Coronary artery (tissue), 2 donors: ENCODE data around the gene NXPE4.
"Not testable (repeated sequence)": the region's sequence is repeated elsewhere in the genome, so short reads cannot be mapped to it uniquely, and the experiment has no call there.

Experiments
- DNase-seq: peaks from one replicate; pipeline ENCODE4 v3.0.0-alpha.2; 2017; ENCODE audit warnings: low spot score
- H3K27ac ChIP-seq, 2 donors: fragments of 200-600 bp; sonication (generic); one replicate each; pipeline ENCODE4 v1.5.1; 2016 to 2019
- H3K4me3 ChIP-seq: fragments of 200-600 bp; sonication (generic); 2 replicates; pipeline ENCODE4 v1.5.1; 2016; ENCODE audit warnings: mild to moderate bottlenecking, moderate library complexity
- TF ChIP-seq, protein P1 (sequence below): fragments of 200-600 bp; sonication (generic); IDR thresholded peaks from one replicate; pipeline ENCODE4 v1.5.1; 2019; ENCODE audit warnings: antibody characterized with exemption

The NXPE4 gene

DNA sequence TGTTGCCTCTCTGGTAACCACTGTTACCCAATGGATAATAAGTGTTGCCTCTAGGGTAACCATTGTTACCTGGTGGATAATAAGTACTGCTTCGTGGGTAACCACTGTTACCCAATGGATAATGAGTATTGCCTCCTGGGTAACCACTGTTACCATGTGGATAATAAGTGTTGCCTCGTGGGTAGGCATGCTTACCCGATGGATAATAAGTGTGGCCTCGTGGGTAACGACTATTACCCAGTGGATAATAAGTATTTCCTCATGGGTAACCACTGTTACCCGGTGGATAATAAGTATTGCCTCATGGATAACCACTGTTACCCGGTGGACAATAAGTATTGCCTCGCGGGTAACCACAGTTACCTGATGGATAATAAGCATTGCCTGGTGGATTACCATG is 13.8 kb upstream of the NXPE4 start:
- no peak for DNase-seq
- H3K27ac ChIP-seq, result no peak overlapping the region
- H3K4me3 ChIP-seq, result no peak overlapping the region
- TF ChIP-seq, protein P1, sequence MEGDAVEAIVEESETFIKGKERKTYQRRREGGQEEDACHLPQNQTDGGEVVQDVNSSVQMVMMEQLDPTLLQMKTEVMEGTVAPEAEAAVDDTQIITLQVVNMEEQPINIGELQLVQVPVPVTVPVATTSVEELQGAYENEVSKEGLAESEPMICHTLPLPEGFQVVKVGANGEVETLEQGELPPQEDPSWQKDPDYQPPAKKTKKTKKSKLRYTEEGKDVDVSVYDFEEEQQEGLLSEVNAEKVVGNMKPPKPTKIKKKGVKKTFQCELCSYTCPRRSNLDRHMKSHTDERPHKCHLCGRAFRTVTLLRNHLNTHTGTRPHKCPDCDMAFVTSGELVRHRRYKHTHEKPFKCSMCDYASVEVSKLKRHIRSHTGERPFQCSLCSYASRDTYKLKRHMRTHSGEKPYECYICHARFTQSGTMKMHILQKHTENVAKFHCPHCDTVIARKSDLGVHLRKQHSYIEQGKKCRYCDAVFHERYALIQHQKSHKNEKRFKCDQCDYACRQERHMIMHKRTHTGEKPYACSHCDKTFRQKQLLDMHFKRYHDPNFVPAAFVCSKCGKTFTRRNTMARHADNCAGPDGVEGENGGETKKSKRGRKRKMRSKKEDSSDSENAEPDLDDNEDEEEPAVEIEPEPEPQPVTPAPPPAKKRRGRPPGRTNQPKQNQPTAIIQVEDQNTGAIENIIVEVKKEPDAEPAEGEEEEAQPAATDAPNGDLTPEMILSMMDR, result no peak

DNA sequence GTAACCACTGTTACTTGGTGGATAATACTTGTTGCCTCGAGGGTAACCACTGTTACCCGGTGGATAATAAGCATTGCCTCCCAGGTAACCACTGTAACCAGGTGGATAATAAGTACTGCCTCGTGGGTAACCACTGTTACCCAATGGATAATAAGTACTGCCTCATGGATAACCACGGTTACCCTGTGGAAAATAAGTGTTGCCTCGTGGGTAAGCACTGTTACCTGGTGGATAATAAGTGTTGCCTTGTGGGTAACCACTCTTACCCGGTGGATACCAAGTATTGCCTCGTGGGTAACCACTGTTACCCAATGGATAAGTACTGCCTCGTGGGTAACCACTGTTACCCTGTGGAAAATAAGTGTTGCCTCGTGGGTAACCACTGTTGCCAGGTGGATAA is 13.0 kb upstream of the NXPE4 start:
- H3K4me3 ChIP-seq, DNase-seq, H3K27ac ChIP-seq: not testable (repeated sequence)

DNA sequence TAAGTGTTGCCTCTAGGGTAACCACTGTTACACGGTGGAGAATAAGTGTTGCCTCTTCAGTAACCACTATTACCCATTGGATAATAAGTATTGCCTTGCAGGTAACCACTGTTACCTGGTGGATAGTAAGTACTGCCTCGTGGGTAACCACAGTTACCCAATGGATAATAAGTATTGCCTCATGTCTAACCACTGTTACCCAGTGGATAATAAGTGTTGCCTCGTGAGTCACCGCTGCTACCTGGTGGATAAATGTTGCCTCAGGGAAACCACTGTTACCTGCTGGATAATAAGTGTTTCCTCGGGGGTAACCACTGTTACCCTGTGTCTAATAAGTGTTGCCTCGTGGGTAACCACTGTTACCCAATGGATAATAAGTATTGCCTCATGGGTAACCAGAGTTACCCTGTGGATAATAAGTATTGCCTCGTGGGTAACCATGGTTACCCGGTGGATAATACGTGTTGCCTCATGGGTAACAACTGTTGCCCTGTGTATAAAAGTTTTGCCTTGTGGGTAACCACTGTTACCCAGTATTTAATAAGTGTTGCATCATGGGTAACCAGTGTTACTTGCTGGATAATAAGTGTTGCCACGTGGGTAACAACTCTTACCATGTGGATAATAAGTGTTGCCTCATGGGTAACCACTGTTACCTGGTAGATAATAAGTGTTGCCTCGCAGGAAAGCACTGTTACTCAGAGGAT is 12.3 kb upstream of the NXPE4 start:
- no peak for DNase-seq
- no peak overlapping the region for H3K4me3 ChIP-seq

DNA sequence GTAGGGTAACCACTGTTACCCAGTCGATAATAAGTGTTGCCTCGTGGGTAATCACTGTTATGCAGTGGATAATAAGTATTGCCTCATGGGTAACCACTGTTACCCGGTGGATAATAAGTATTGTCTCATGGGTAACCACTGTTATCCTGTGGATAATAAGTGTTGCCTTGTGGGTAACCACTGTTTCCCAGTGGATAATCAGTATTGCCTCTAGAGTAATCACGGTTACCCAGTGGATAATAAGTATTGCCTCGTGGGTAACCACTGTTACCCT is 11.2 kb upstream of the NXPE4 start:
- DNase-seq, H3K27ac ChIP-seq, H3K4me3 ChIP-seq: not testable (repeated sequence)

More for the DNA sequence above, 12.3 kb upstream of the NXPE4 start:
- TF ChIP-seq, protein P1, result no peak
- no peak overlapping the region for H3K27ac ChIP-seq

DNA sequence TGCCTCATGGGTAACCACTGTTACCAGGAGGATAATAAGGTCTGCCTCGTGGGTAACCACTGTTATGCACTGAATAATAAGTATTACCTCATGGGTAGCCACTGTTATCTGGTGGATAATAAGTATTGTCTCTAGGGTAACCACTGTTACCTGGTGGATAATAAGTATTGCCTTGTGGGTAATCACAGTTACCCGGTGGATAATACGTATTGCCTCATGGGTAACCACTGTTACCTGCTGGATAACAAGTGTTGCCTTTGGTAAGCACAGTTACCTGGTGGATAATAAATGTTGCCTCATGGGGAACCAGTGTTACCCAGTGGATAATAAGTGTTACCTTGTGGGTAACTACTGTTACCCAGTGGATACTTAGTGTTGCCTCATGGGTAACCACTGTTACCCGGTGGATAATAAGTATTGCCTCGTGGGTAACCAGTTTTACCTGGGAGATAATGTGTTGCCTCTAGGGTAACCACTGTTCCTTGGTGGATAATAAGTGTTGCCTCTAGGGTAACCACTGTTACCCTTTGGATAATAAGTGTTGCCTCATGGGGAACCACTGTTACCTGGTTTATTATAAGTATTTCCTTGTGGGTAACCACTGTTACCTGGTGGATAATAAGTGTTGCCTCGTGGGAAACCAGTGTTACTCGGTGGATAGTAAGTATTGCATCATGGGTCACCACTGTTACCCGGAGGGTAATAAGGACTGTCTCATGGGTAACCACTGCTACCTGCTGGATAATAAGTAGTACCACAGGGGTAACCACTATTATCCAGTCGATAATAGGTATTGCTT is 10.6 kb upstream of the NXPE4 start:
- Histone ChIP-seq H3K4me3 (no peak overlapping the region), H3K27ac (no peak overlapping the region)
- TF ChIP-seq, protein P1, result no peak
- DNase-seq, result no peak

DNA sequence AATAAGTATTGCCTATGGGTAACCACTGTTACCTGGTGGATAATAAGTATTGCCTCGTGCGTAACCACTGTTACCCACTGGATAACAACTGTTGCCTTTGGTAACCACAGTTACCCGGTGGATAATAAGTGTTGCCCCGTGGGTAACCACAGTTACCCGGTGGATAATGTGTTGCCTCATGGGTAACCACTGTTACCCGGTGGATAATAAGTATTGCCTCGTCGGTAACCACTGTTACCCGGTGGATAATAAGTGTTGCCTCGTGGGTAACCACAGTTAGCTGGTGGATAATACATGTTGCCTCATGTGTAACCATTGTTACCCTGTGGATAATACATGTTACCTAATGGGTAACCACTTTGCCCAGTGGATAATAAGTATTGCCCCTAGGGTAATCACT is 9.8 kb upstream of the NXPE4 start:
- H3K27ac ChIP-seq, result no peak overlapping the region
- no peak overlapping the region for H3K4me3 ChIP-seq
- no peak for DNase-seq
- TF ChIP-seq, protein P1, result no peak

DNA sequence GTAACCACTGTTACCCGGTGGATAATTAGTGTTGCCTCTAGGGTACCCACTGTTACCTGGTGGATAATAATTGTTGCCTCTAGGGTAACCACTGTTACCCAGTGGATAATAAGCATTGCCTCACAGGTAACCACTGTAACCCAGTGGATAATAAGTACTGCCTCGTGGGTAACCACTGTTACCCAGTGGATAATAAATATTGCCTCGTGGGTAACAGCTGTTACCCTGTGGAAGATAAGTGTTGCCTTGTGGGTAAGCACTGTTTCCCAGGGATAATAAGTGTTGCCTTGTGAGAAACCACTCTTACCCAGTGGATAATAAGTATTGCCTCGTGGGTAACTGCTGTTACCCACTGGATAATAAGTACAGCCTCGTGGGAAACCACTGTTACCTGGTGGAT is 9.3 kb upstream of the NXPE4 start:
- TF ChIP-seq, protein P1, result no peak
- no peak overlapping the region for H3K4me3 ChIP-seq
- no peak for DNase-seq

DNA sequence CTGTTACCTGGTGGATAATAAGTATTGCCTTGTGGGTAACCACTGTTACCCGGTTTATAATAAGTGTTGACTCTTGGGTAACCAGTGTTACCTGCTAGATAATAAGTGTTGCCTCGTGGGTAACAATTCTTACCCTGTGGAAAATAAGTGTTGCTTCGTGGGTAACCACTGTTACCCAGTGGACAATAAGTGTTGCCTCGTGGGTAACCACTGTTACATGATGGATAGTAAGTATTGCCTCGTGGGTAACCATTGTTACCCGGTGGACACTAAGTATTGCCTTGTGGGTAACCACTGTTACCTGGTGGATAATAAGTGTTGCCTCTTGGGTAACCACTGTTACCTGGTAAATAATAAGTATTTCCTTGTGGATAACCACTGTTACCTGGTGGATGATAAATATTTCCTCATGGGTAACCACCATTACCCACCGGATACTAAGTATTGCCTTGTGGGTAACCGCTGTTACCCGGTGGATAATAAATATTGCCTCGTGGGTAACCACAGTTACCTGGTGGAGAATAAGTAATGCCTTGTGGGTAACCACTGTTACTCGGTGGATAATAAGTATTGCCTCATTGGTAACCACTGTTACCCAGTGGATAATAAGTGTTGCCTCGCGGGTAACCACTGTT is 8.7 kb upstream of the NXPE4 start:
- DNase-seq, result no peak
- TF ChIP-seq, protein P1, result no peak
- H3K27ac ChIP-seq, result no peak overlapping the region
- no peak overlapping the region for H3K4me3 ChIP-seq

More for the DNA sequence above, 9.3 kb upstream of the NXPE4 start:
- no peak overlapping the region for H3K27ac ChIP-seq

DNA sequence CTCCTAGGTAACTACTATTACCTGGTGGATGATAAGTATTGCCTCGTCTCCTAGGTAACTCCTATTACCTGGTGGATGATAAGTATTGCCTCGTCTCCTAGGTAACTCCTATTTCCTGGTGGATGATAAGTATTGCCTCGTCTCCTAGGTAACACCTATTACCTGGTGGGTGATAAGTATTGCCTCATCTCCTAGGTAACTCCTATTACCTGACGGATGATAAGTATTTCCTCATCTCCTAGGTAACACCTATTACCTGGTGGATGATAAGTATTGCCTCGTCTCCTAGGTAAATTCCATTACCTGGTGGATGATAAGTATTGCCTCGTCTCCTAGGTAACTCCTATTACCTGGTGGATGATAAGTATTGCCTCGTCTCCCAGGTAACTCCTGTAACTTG is 7.6 kb upstream of the NXPE4 start:
- H3K27ac ChIP-seq, DNase-seq, H3K4me3 ChIP-seq: not testable (repeated sequence)
